IMR-90 (cell line): ENCODE measurements around the gene ZNF2. TPM values are rescaled to one million over a fixed set of nuclear protein-coding genes. Genes with fewer than 3 reads are reported as not detected.

Source experiments
- ATAC-seq: fragments of 200-7000 bp; cut with Tn5 transposase; 2 replicates; pipeline ENCODE4 v1.9.1; 2020; ENCODE audit warnings: low read depth, mild to moderate bottlenecking, moderate library complexity
- BruUV-seq: library from RNA; stranded (reverse); fragments of 400-500 nt; replicated peaks from 2 replicates; lab custom pipeline; 2021; lab: Mats Ljungman, UMichigan
- CTCF ChIA-PET: fragments of 300-600 bp; formaldehyde crosslinking; extraction: SDS; loops from one replicate; lab custom pipeline; 2021; ENCODE audit warnings: antibody characterized with exemption; lab: Yijun Ruan, JAX
- POLR2A ChIA-PET: fragments of 300-600 bp; sonication (Branson Sonifier 250); formaldehyde crosslinking; loops from one replicate; lab custom pipeline; 2022; ENCODE audit warnings: antibody characterized with exemption; ENCODE audit not compliant: unreplicated experiment; lab: Charles Lee
- DNase-seq: peaks from one replicate; pipeline ENCODE4 v3.0.0; 2013
- H2AFZ ChIP-seq: replicated peaks from 2 replicates; pipeline ENCODE3; 2013; ENCODE audit warnings: low read length, mild to moderate bottlenecking; ENCODE audit not compliant: poor library complexity
- H2AK5ac ChIP-seq: 2 replicates; pipeline ENCODE4 v1.6.1; 2013; ENCODE audit warnings: low read depth, low read length, inconsistent platforms
- H2AK9ac ChIP-seq: replicated peaks from 2 replicates; pipeline ENCODE3; 2013; ENCODE audit warnings: mild to moderate bottlenecking, low read depth, low read length, moderate library complexity; ENCODE audit not compliant: poor library complexity
- H2BK120ac ChIP-seq: 2 replicates; pipeline ENCODE4 v1.6.1; 2013; ENCODE audit warnings: low read depth, low read length, inconsistent platforms
- H2BK15ac ChIP-seq: 3 replicates; pipeline ENCODE4 v1.6.1; 2013; ENCODE audit warnings: low read depth, low read length, inconsistent platforms
- H2BK20ac ChIP-seq: 2 replicates; pipeline ENCODE4 v1.6.1; 2013; ENCODE audit warnings: low read depth, mild to moderate bottlenecking, inconsistent platforms, low read length, moderate library complexity
- H2BK5ac ChIP-seq: 2 replicates; pipeline ENCODE4 v1.6.1; 2013; ENCODE audit warnings: mild to moderate bottlenecking, low read depth, low read length, inconsistent platforms; ENCODE audit not compliant: poor library complexity, severe bottlenecking
- H3K14ac ChIP-seq: replicated peaks from 2 replicates; pipeline ENCODE4 v1.6.1; 2013; ENCODE audit warnings: low read depth, low read length, inconsistent platforms
- H3K18ac ChIP-seq: 2 replicates; pipeline ENCODE4 v1.6.1; 2013; ENCODE audit warnings: low read depth, low read length, control low read depth
- H3K23ac ChIP-seq: 2 replicates; pipeline ENCODE4 v1.6.1; 2013; ENCODE audit warnings: low read depth, low read length, inconsistent platforms
- H3K27ac ChIP-seq: 2 replicates; pipeline ENCODE4 v1.5.1; 2013; ENCODE audit warnings: mild to moderate bottlenecking, control low read depth, low read length; ENCODE audit not compliant: insufficient read depth
- H3K27me3 ChIP-seq: 2 replicates; pipeline ENCODE4 v1.6.1; 2013; ENCODE audit warnings: low read length; ENCODE audit not compliant: control insufficient read depth, insufficient read depth
- H3K36me3 ChIP-seq: 2 replicates; pipeline ENCODE4 v1.6.1; 2013; ENCODE audit warnings: low read length, mixed read lengths; ENCODE audit not compliant: control insufficient read depth, insufficient read depth
- H3K4ac ChIP-seq: 2 replicates; pipeline ENCODE4 v1.6.1; 2013; ENCODE audit warnings: low read depth, low read length, inconsistent platforms
- H3K4me1 ChIP-seq: 2 replicates; pipeline ENCODE4 v1.6.1; 2013; ENCODE audit warnings: low read length, mixed read lengths; ENCODE audit not compliant: control insufficient read depth, insufficient read depth
- H3K4me2 ChIP-seq: 2 replicates; pipeline ENCODE4 v1.6.1; 2013; ENCODE audit warnings: low read depth, mild to moderate bottlenecking, control low read depth, low read length, moderate library complexity
- H3K4me3 ChIP-seq: 2 replicates; pipeline ENCODE4 v1.5.1; 2013; ENCODE audit warnings: low read depth, mild to moderate bottlenecking, control low read depth, low read length, moderate library complexity; ENCODE audit not compliant: insufficient read depth
- H3K56ac ChIP-seq: 2 replicates; pipeline ENCODE4 v1.6.1; 2013; ENCODE audit warnings: low read length, inconsistent platforms; ENCODE audit not compliant: insufficient read depth; ENCODE audit errors: extremely low read depth
- H3K79me1 ChIP-seq, 2 experiments: 2 replicates each; pipeline ENCODE4 v1.6.1; 2013; ENCODE audit warnings: low read length in 2 of 2, inconsistent platforms in 1 of 2, low read depth in 1 of 2
- H3K9ac ChIP-seq: 2 replicates; pipeline ENCODE4 v1.6.1; 2013; ENCODE audit warnings: low read depth, low read length, control low read depth
- H3K9me1 ChIP-seq: 2 replicates; pipeline ENCODE4 v1.6.1; 2013; ENCODE audit warnings: low read length, inconsistent platforms; ENCODE audit not compliant: insufficient read depth
- H3K9me3 ChIP-seq: 2 replicates; pipeline ENCODE4 v1.6.1; 2013; ENCODE audit warnings: low read length; ENCODE audit not compliant: control insufficient read depth, insufficient read depth
- H4K20me1 ChIP-seq: 2 replicates; pipeline ENCODE4 v1.6.1; 2013; ENCODE audit warnings: low read length, inconsistent platforms; ENCODE audit not compliant: insufficient read depth
- H4K5ac ChIP-seq: 2 replicates; pipeline ENCODE4 v1.6.1; 2013; ENCODE audit warnings: mild to moderate bottlenecking, low read depth, low read length, control low read depth
- H4K8ac ChIP-seq, 2 experiments: 2 replicates each; pipeline ENCODE4 v1.6.1; 2013; ENCODE audit warnings: low read depth in 2 of 2, low read length in 2 of 2, control low read depth in 1 of 2, inconsistent platforms in 1 of 2
- H4K91ac ChIP-seq: 2 replicates; pipeline ENCODE4 v1.6.1; 2013; ENCODE audit warnings: low read depth, low read length, inconsistent platforms; ENCODE audit not compliant: insufficient read depth
- CEBPB ChIP-seq: IDR thresholded peaks from 2 replicates; pipeline ENCODE4 v1.6.1; 2012; ENCODE audit warnings: low read depth, low read length, improper control_type of control experiment
- CHD1 ChIP-seq: IDR thresholded peaks from 2 replicates; pipeline ENCODE4 v1.6.1; 2012; ENCODE audit warnings: low read depth, low read length, improper control_type of control experiment
- ELK1 ChIP-seq: fragments of 150-350 bp; IDR thresholded peaks from 2 replicates; pipeline ENCODE4 v1.6.1; 2016; ENCODE audit warnings: low read depth, mild to moderate bottlenecking, low read length, moderate library complexity, borderline replicate concordance
- MAFK ChIP-seq: IDR thresholded peaks from 2 replicates; pipeline ENCODE4 v1.6.1; 2012; ENCODE audit warnings: low read depth, low read length, improper control_type of control experiment
- MAZ ChIP-seq: IDR thresholded peaks from 2 replicates; pipeline ENCODE4 v1.6.1; 2012; ENCODE audit warnings: low read depth, mild to moderate bottlenecking, low read length, improper control_type of control experiment, moderate library complexity, borderline replicate concordance
- NFE2L2 ChIP-seq: fragments of 150-350 bp; IDR thresholded peaks from 2 replicates; pipeline ENCODE4 v1.6.1; 2016; ENCODE audit warnings: low read depth, mild to moderate bottlenecking, low read length
- RAD21 ChIP-seq: IDR thresholded peaks from 2 replicates; pipeline ENCODE4 v1.6.1; 2012; ENCODE audit warnings: low read length, improper control_type of control experiment
- WGBS, 2 experiments: methylation state at CpG; one replicate each; pipeline versions ENCODE4 v1.1.5 to v1.1.7; 2013; ENCODE audit warnings: missing lambda C conversion rate in 2 of 2; ENCODE audit not compliant: insufficient read length in 1 of 2; ENCODE audit errors: extremely low coverage in 2 of 2; 5-methylcytosine and 5-hydroxymethylcytosine counted together
- dilution Hi-C: fragments of 300-500 bp; cut with HindIII; formaldehyde crosslinking; loops from one replicate; pipeline ENCODE4 v1.14.3; 2018; ENCODE audit warnings: low sequenced_read_pairs; ENCODE audit not compliant: unreplicated experiment
- in situ Hi-C: fragments of 300-500 bp; cut with MboI; formaldehyde crosslinking; loops from 3 replicates; pipeline ENCODE4 v1.14.3; 2019; ENCODE audit warnings: low sequenced_read_pairs, inconsistent platforms, mixed read lengths
- intact Hi-C: fragments of 100-400 bp; cut with micrococcal nuclease; formaldehyde crosslinking; loops from 2 replicates; pipeline ENCODE4 v1.10.0; 2022
- polyA plus RNA-seq, 3 experiments: library from polyadenylated mRNA; depleted of rRNA; stranded (reverse); fragments of >200 nt; gene quantifications; 2 replicates each; pipeline ENCODE4 v1.2.3, GENCODE V29; 2012; ENCODE audit warnings: low replicate concordance in 1 of 3
- total RNA-seq: library from RNA; depleted of rRNA; stranded (reverse); fragments of >200 nt; gene quantifications from 2 replicates; pipeline ENCODE4 v1.2.3, GENCODE V29; 2012
- TF ChIP-seq, protein P1 (sequence below): fragments of 150-350 bp; IDR thresholded peaks from 2 replicates; pipeline ENCODE4 v1.6.1; 2017; ENCODE audit warnings: mild to moderate bottlenecking, antibody characterized with exemption, low read length, low read depth
- TF ChIP-seq, protein P2 (sequence below): conservative IDR thresholded peaks from 2 replicates; pipeline ENCODE4 v1.5.1; 2012; ENCODE audit warnings: mild to moderate bottlenecking, low read depth, low read length, improper control_type of control experiment

The ZNF2 gene
- total and polyA plus RNA-seq, 2 of the 4 experiments (the other 2 are of a cell fraction) = 2.7 to 7.3 TPM

GRCh38 chr2:95207111-95207961 is 41.7 kb downstream of the ZNF2 start, which contains the start of gene ZNF892 (continued):
- TF ChIP-seq, protein P1, sequence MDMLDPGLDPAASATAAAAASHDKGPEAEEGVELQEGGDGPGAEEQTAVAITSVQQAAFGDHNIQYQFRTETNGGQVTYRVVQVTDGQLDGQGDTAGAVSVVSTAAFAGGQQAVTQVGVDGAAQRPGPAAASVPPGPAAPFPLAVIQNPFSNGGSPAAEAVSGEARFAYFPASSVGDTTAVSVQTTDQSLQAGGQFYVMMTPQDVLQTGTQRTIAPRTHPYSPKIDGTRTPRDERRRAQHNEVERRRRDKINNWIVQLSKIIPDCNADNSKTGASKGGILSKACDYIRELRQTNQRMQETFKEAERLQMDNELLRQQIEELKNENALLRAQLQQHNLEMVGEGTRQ = peak; percentile 20; the same call in 1 of the 2 replicates

DNA sequence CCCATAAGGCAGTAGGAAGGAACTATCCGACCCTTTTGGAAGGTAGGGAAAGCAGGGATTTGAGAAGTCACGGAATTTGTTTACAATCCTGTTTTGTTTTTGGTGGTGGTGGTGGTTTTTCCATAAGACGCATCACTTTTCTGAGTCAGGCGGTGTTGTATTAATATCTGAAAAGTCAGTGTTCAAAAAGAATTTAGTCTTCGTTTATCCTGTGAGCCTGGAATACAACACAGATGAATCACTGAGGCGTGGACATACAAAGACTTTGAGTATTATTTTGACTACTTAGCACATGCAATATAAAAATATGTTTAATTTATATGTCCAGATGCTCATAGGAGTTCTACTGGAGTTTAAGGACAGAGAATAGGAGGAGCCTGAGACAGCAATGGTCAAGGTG is 42.5 kb downstream of the ZNF2 start:
- Histone ChIP-seq H3K4ac (no peak overlapping the region; the same call in 1 of the 2 replicates), H3K56ac (no peak overlapping the region), H3K4me2 (peak overlapping the region; percentile 94), H4K5ac (peak overlapping the region; percentile 17; the same call in 1 of the 2 replicates), H2BK5ac (no peak overlapping the region), H3K14ac (no peak overlapping the region), H3K23ac (no peak overlapping the region), H3K27ac (no peak overlapping the region), H4K91ac (no peak overlapping the region), H3K4me1 (no peaks in the 10 kb centered on the region), H3K9me1 (no peaks in the 10 kb centered on the region), H3K9me3 (peaks cover 23% of the 10 kb centered on the region), H3K79me1 (peaks cover 0 to 4% of the 10 kb centered on the region in 2 experiments; a peak in 2 of 4 replicates), H2BK120ac (no peak overlapping the region), H3K18ac (no peak overlapping the region), H3K4me3 (peak overlapping the region; percentile 91), H2BK20ac (no peak overlapping the region), H2AK5ac (no peak overlapping the region), H2BK15ac (no peak overlapping the region), H3K36me3 (peaks cover 19% of the 10 kb centered on the region), H4K20me1 (no peaks in the 10 kb centered on the region), H3K27me3 (no peaks in the 10 kb centered on the region), H2AFZ (peak overlapping the region; percentile 99), H4K8ac (peak overlapping the region; percentile 62 to 85; a peak in 3 of 4 replicates), H2AK9ac (peak overlapping the region; percentile 89), H3K9ac (peak overlapping the region; percentile 50; the same call in 1 of the 2 replicates)
- intact Hi-C loops = loop anchor here (5.0 kb wide), 1 partner anchor 41 kb away; the partner anchor contains the start of gene ZNF2
- ATAC-seq (no peak), DNase-seq (peak; percentile 13)
- WGBS, 2 experiments = 36% methylated on average over 3 of the region's 6 CpGs; no CpG with 5 or more reads in 1 of the 2 experiments
- ChIA-PET CTCF (no interaction called here), POLR2A (no interaction called here)
- dilution Hi-C loops = no loop called here
- in situ Hi-C loops = no loop called here
- no TSS peak for BruUV-seq
- no peak for TF ChIP-seq NFE2L2
- TF ChIP-seq RAD21 = no peak
- no peak for TF ChIP-seq ELK1
- no peak for TF ChIP-seq MAFK
- no peak for TF ChIP-seq CEBPB
- no peak for TF ChIP-seq CHD1
- no peak for TF ChIP-seq MAZ
- TF ChIP-seq, protein P1 = no peak
- TF ChIP-seq, protein P2, sequence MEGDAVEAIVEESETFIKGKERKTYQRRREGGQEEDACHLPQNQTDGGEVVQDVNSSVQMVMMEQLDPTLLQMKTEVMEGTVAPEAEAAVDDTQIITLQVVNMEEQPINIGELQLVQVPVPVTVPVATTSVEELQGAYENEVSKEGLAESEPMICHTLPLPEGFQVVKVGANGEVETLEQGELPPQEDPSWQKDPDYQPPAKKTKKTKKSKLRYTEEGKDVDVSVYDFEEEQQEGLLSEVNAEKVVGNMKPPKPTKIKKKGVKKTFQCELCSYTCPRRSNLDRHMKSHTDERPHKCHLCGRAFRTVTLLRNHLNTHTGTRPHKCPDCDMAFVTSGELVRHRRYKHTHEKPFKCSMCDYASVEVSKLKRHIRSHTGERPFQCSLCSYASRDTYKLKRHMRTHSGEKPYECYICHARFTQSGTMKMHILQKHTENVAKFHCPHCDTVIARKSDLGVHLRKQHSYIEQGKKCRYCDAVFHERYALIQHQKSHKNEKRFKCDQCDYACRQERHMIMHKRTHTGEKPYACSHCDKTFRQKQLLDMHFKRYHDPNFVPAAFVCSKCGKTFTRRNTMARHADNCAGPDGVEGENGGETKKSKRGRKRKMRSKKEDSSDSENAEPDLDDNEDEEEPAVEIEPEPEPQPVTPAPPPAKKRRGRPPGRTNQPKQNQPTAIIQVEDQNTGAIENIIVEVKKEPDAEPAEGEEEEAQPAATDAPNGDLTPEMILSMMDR = no peak
